Heart left ventricle (tissue), 16 donors: ENCODE data around the gene MAP1LC3B2. TPM values are rescaled to one million over a fixed set of nuclear protein-coding genes. Genes with fewer than 3 reads are reported as not detected.
A peak's percentile ranks its signal among the peaks of the same experiment; 100 is the strongest.

Source experiments
- ATAC-seq, 4 donors: fragments of 200-7000 bp; cut with Tn5 transposase; one replicate each; pipeline ENCODE4 v1.9.1; 2020 to 2022; ENCODE audit warnings: moderate library complexity in 4 of 4, mild to moderate bottlenecking in 3 of 4, moderate number of reproducible peaks in 1 of 4
- DNase-seq, 5 donors: peaks; one replicate each; pipeline ENCODE4 v3.0.0-alpha.2; 2020
- H3K27ac ChIP-seq, 12 donors: fragments of 200-600 bp; sonication (generic) in 4 of 12; one replicate each; pipeline versions ENCODE4 v1.5.0 to v1.8.0; 2016 to 2022; ENCODE audit warnings: mild to moderate bottlenecking in 2 of 12
- H3K27me3 ChIP-seq, 9 donors: fragments of 200-600 bp; sonication (generic) in 2 of 9; one replicate each; pipeline versions ENCODE4 v1.5.1 to v1.8.0; 2016 to 2022; ENCODE audit warnings: mild to moderate bottlenecking in 3 of 9
- H3K36me3 ChIP-seq, 9 donors: fragments of 200-600 bp; sonication (generic) in 2 of 9; one replicate each; pipeline versions ENCODE4 v1.5.0 to v1.8.0; 2018 to 2022; ENCODE audit warnings: mild to moderate bottlenecking in 2 of 9
- H3K4me1 ChIP-seq, 12 donors: fragments of 200-600 bp; sonication (generic) in 4 of 12; one replicate each; pipeline versions ENCODE4 v1.5.0 to v1.8.0; 2016 to 2022; ENCODE audit warnings: mild to moderate bottlenecking in 3 of 12
- H3K4me3 ChIP-seq, 12 donors: fragments of 200-600 bp; sonication (generic) in 4 of 12; one replicate each; pipeline versions ENCODE4 v1.5.0 to v1.8.0; 2017 to 2022; ENCODE audit warnings: mild to moderate bottlenecking in 9 of 12, moderate library complexity in 4 of 12
- H3K9me3 ChIP-seq, 12 donors: fragments of 200-600 bp; sonication (generic) in 4 of 12; one replicate each; pipeline versions ENCODE4 v1.5.0 to v1.8.0; 2016 to 2022; ENCODE audit warnings: mild to moderate bottlenecking in 1 of 12
- CTCF ChIP-seq, 12 donors: fragments of 200-600 bp; sonication (generic) in 4 of 12; IDR thresholded peaks; one replicate each; pipeline versions ENCODE4 v1.5.0 to v1.8.0; 2018 to 2022; ENCODE audit warnings: antibody characterized with exemption in 12 of 12, mild to moderate bottlenecking in 5 of 12
- POLR2A ChIP-seq, 2 donors: fragments of 450-650 bp; IDR thresholded peaks; one replicate each; pipeline ENCODE4 v1.6.1; 2017; ENCODE audit warnings: antibody characterized with exemption in 2 of 2, mild to moderate bottlenecking in 2 of 2, moderate library complexity in 2 of 2
- WGBS, 4 donors: extraction: QIAGEN DNeasy Blood & Tissue Kit in 2 of 4; methylation state at CpG; one replicate each; pipeline versions ENCODE4 v1.1.5 to v1.1.7; 2013 to 2018; 5-methylcytosine and 5-hydroxymethylcytosine counted together
- intact Hi-C, 10 donors: fragments of 100-400 bp; cut with DNase I; formaldehyde crosslinking; loops; one replicate each; pipeline versions ENCODE4 v1.11.1 to v1.14.2; 2022
- polyA plus RNA-seq, 2 donors: library from polyadenylated mRNA; stranded (reverse); fragments of 200-250 nt; gene quantifications; one replicate each; pipeline ENCODE4 v1.2.3, GENCODE V29; 2013
- total RNA-seq, 9 donors: library from RNA; depleted of rRNA in 2 of 9; stranded (reverse); fragments of >200 nt in 2 of 9; fragmentation: NEBNext Ultra II Directional in 3 of 9; extraction: Animal tissue kit (Norgen Biotek cat#: 25700) in 3 of 9; gene quantifications; one replicate each; pipeline versions ENCODE4 v1.1.0 to v1.2.4, GENCODE V29; 2016 to 2023
- donor health status: ischemic (EF 13 %, LVEDD 7.1; RV severe dilation, severe dysfunction).
- donor health status: healthy with polysubstance abuse.
- donor health status: DM: no; HTN: yes; CAD: no.
- donor health status: DM: no; HTN: no; CAD: no.
- donor health status: ischemic (EF 25% LVEDD 6.9; RV normal size, moderate dysfunction).
- donor health status: ischemic (EF 25% LVEDD 5.7; RV mildly dilated, moderate dysfunction).
- donor health status: healthy.
- donor health status: DM: yes; HTN: yes; CAD: no.
- donor health status: ischemic (EF 35%, LVEDD 5.7; RV mildly dilated, moderate dysfunction).
- donor health status: nonischemic (EF 11% LVEDD 7.7; RV severe dilation, severe dysfunction).
- donor health status: DM: yes; HTN: yes; CAD: no.
- donor health status: PGD.
- donor health status: ischemic (EF 29% LVEDD 5.4; RV normal size, mild dysfunction).
- donor health status: nonischemic (EF 23%, LVEDD 6.1; RV moderate dilation, normal function).

The MAP1LC3B2 gene
- total and polyA plus RNA-seq, 11 donors = 0.91 to 5.4 (median 2.3) TPM

GRCh38 chr12:116547955-116548501, 11.2 kb upstream of the MAP1LC3B2 start:
- peak; percentile 25 to 71 (median 64) for ATAC-seq
- Histone ChIP-seq H3K9me3 (no peaks in the 10 kb centered on the region), H3K36me3 (no peaks in the 10 kb centered on the region), H3K4me1 (peaks cover 0 to 31% (median 14%) of the 10 kb centered on the region in 12 donors), H3K27ac (no peak overlapping the region), H3K4me3 (no peak overlapping the region), H3K27me3 (no peaks in the 10 kb centered on the region)
- no peak for TF ChIP-seq CTCF (IDR thresholded peaks at IDR 0.05)
- no peak for TF ChIP-seq POLR2A (IDR thresholded peaks at IDR 0.05)
- intact Hi-C loops = no loop called here
- DNase-seq = peak in 2 of 5 donors; percentile 28 to 31
- WGBS, 4 donors = 10 to 18% (median 15%) methylated on average over 10 of the region's 10 CpGs

- H3K9me3 ChIP-seq = no peaks in the 10 kb centered on the region
- ATAC-seq (no peak), DNase-seq (no peak)
- H3K27me3 ChIP-seq = no peaks in the 10 kb centered on the region
- no peak overlapping the region for H3K27ac ChIP-seq
- H3K4me1 ChIP-seq = peaks cover 0 to 35% (median 13%) of the 10 kb centered on the region in 12 donors
- WGBS, 4 donors = 86 to 89% (median 87%) methylated on average over 10 of the region's 10 CpGs
- TF ChIP-seq POLR2A (IDR thresholded peaks at IDR 0.05) (no peak), CTCF (IDR thresholded peaks at IDR 0.05) (no peak)
- H3K36me3 ChIP-seq = no peaks in the 10 kb centered on the region
- no peak overlapping the region for H3K4me3 ChIP-seq
- intact Hi-C loops = no loop called here
Observed at GRCh38 chr12:116549993-116550392, 9.2 kb upstream of the MAP1LC3B2 start.

GRCh38 chr12:116551151-116551550, 8.0 kb upstream of the MAP1LC3B2 start:
- H3K27ac ChIP-seq = no peak overlapping the region
- H3K4me1 ChIP-seq = peaks cover 0 to 35% (median 13%) of the 10 kb centered on the region in 12 donors
- no peaks in the 10 kb centered on the region for H3K36me3 ChIP-seq
- DNase-seq = no peak
- 73 to 98% (median 96%) methylated on average over 2 of the region's 2 CpGs for WGBS, 4 donors
- H3K9me3 ChIP-seq = no peaks in the 10 kb centered on the region
- intact Hi-C loops = no loop called here
- no peak for ATAC-seq
- H3K4me3 ChIP-seq = no peak overlapping the region
- TF ChIP-seq POLR2A (IDR thresholded peaks at IDR 0.05) (no peak), CTCF (IDR thresholded peaks at IDR 0.05) (no peak)
- H3K27me3 ChIP-seq = no peaks in the 10 kb centered on the region

- ATAC-seq (no peak), DNase-seq (no peak)
- Histone ChIP-seq H3K4me1 (peaks cover 0 to 35% (median 13%) of the 10 kb centered on the region in 12 donors), H3K4me3 (no peak overlapping the region), H3K9me3 (no peaks in the 10 kb centered on the region), H3K27ac (peak overlapping the region in 1 of 12 donors; percentile 44), H3K36me3 (no peaks in the 10 kb centered on the region), H3K27me3 (no peaks in the 10 kb centered on the region)
- intact Hi-C loops = no loop called here
- TF ChIP-seq CTCF (IDR thresholded peaks at IDR 0.05) (no peak), POLR2A (IDR thresholded peaks at IDR 0.05) (no peak)
- 53 to 78% (median 68%) methylated on average over 2 of the region's 2 CpGs for WGBS, 4 donors
Observed at GRCh38 chr12:116551619-116551951, 7.6 kb upstream of the MAP1LC3B2 start.
